Stimulated activated CD4-positive, alpha-beta T cell treated with anti-CD3 and anti-CD28 coated beads, Interleukin-12 subunit alpha, Interleukin-12 subunit beta, amount 100 ng/mL, for 24 hours (primary cell): ENCODE results near the gene MCM3.

Source experiments
- DNase-seq, 2 experiments: peaks; one replicate each; pipeline ENCODE4 v3.0.0-alpha.2; 2020; ENCODE audit warnings: low read depth in 2 of 2

The MCM3 gene

GRCh38 chr6:52303178-52303577 is 18.6 kb upstream of the MCM3 start:
- no peak for DNase-seq

- DNase-seq: no peak
Measured at GRCh38 chr6:52301326-52301725, 16.8 kb upstream of the MCM3 start.

- DNase-seq: no peak
Measured at GRCh38 chr6:52300489-52300931, 16.0 kb upstream of the MCM3 start.

- DNase-seq: no peak
Measured at GRCh38 chr6:52299653-52300052, 15.1 kb upstream of the MCM3 start.

- no peak for DNase-seq
Measured at GRCh38 chr6:52297433-52297832, 12.9 kb upstream of the MCM3 start.

GRCh38 chr6:52293067-52293466 is 8.5 kb upstream of the MCM3 start:
- DNase-seq: no peak

GRCh38 chr6:52288841-52289240 is 4.3 kb upstream of the MCM3 start:
- DNase-seq: no peak

- no peak for DNase-seq
Measured at GRCh38 chr6:52288216-52288615, 3.7 kb upstream of the MCM3 start.

- DNase-seq: peak; percentile 21 to 67
Measured at GRCh38 chr6:52286798-52287432, 2.4 kb upstream of the MCM3 start.

GRCh38 chr6:52285177-52286068 is 881 bp upstream of the MCM3 start:
- DNase-seq: no peak

GRCh38 chr6:52284131-52284459 is 447 bp downstream of the MCM3 start:
- DNase-seq: peak; percentile 25 to 63

- no peak for DNase-seq
Measured at GRCh38 chr6:52283111-52283510, 1.4 kb downstream of the MCM3 start.

- no peak for DNase-seq
Measured at GRCh38 chr6:52276130-52276529, 8.4 kb downstream of the MCM3 start.

- no peak for DNase-seq
Measured at GRCh38 chr6:52271852-52272460, 12.6 kb downstream of the MCM3 start.

GRCh38 chr6:52263709-52264540 is 20.6 kb downstream of the MCM3 start:
- DNase-seq: peak; percentile 43 to 53

GRCh38 chr6:52262620-52263344 is 21.8 kb downstream of the MCM3 start:
- no peak for DNase-seq

GRCh38 chr6:52261229-52261628 is 23.3 kb downstream of the MCM3 start:
- no peak for DNase-seq

- DNase-seq: no peak
Measured at GRCh38 chr6:52260634-52261033, 23.9 kb downstream of the MCM3 start.

- DNase-seq: no peak
Measured at GRCh38 chr6:52255434-52255833, 29.1 kb downstream of the MCM3 start.

- DNase-seq: no peak
Measured at GRCh38 chr6:52254731-52255378, 29.7 kb downstream of the MCM3 start.

- DNase-seq: peak; percentile 15 to 37
Measured at GRCh38 chr6:52253494-52253893, 31.0 kb downstream of the MCM3 start.
